Adrenal gland (tissue), 12 donors: ENCODE results near the gene DCC. TPM values are rescaled to one million over a fixed set of nuclear protein-coding genes. Genes with fewer than 3 reads are reported as not detected.

ENCODE experiments used
- DNase-seq, 7 donors: peaks; one replicate each; pipeline ENCODE4 v3.0.0-alpha.2; 2019 to 2020
- H3K27ac ChIP-seq, 5 donors: fragments of 200-600 bp; sonication (generic) in 4 of 5; 1 replicate in 3 of 5; 2 replicates in 2 of 5; pipeline versions ENCODE4 v1.5.1 to v1.8.0; 2016 to 2020; ENCODE audit warnings: mild to moderate bottlenecking in 1 of 5
- H3K27me3 ChIP-seq: fragments of 200-600 bp; 2 replicates; pipeline ENCODE4 v1.8.0; 2021
- H3K36me3 ChIP-seq, 2 donors: fragments of 200-600 bp; replicated peaks in 1 of 2; 1 replicate in 1 of 2; 2 replicates in 1 of 2; pipeline versions ENCODE4 v1.5.1 to v1.8.0; 2018 to 2022
- H3K4me1 ChIP-seq, 2 donors: fragments of 200-600 bp; replicated peaks in 1 of 2; 1 replicate in 1 of 2; 2 replicates in 1 of 2; pipeline versions ENCODE4 v1.5.1 to v1.8.0; 2018 to 2021
- H3K4me3 ChIP-seq, 4 donors: fragments of 200-600 bp; sonication (generic) in 3 of 4; one replicate each; pipeline ENCODE4 v1.5.1; 2016 to 2018
- H3K9me3 ChIP-seq, 3 donors: fragments of 200-600 bp; sonication (generic) in 1 of 3; replicated peaks in 1 of 3; 1 replicate in 2 of 3; 2 replicates in 1 of 3; pipeline versions ENCODE4 v1.5.1 to v1.8.0; 2016 to 2021
- CTCF ChIP-seq, 6 experiments: fragments of 450-650 bp in 4 of 6; fragments of 200-600 bp in 2 of 6; sonication (generic) in 1 of 6; IDR thresholded peaks; 1 replicate in 5 of 6; 2 replicates in 1 of 6; pipeline versions ENCODE4 v1.5.1 to v1.8.0; 2016 to 2021; ENCODE audit warnings: antibody characterized with exemption in 6 of 6, mild to moderate bottlenecking in 2 of 6, moderate library complexity in 1 of 6
- POLR2A ChIP-seq, 2 donors: fragments of 450-650 bp; IDR thresholded peaks; one replicate each; pipeline ENCODE4 v1.6.1; 2017; ENCODE audit warnings: antibody characterized with exemption in 2 of 2, mild to moderate bottlenecking in 2 of 2, moderate library complexity in 1 of 2
- WGBS, 4 donors: extraction: QIAGEN DNeasy Blood & Tissue Kit in 2 of 4; methylation state at CpG; one replicate each; pipeline versions ENCODE4 v1.1.5 to v1.1.7; 2013 to 2017; 5-methylcytosine and 5-hydroxymethylcytosine counted together
- intact Hi-C, 2 donors: fragments of 100-400 bp; cut with DNase I; formaldehyde crosslinking; loops; one replicate each; pipeline versions ENCODE4 v1.14.1 to v1.15.0; 2022 to 2023
- polyA plus RNA-seq, 3 donors: library from polyadenylated mRNA; stranded (reverse); fragments of 200-250 nt in 2 of 3; fragments of 350-450 nt in 1 of 3; fragmentation: Illumina TruSeq in 1 of 3; extraction: RNeasy Lipid Tissue Mini Kit (QIAGEN cat#74804) in 1 of 3; gene quantifications; one replicate each; pipeline ENCODE4 v1.2.3, GENCODE V29; 2013 to 2014
- total RNA-seq, 9 donors: library from RNA; depleted of rRNA in 4 of 9; stranded (reverse); fragments of >200 nt in 4 of 9; fragments of 120-200 nt in 1 of 9; fragmentation: NEBNext Ultra II Directional in 1 of 9; extraction: Animal tissue kit (Norgen Biotek cat#: 25700) in 1 of 9; gene quantifications; one replicate each; pipeline versions ENCODE4 v1.1.0 to v1.2.4, GENCODE V29; 2013 to 2023
- donor health status: healthy with polysubstance abuse.
- donor health status: Bipolar disorder and iron deficiency.
- donor health status: DM: yes; HTN: yes; CAD: no.
- donor health status: DM: no; HTN: no; CAD: no.
- donor health status: DM: no; HTN: no; CAD: no.
- donor health status: DM: yes; HTN: yes; CAD: no.

Gene DCC
- total and polyA plus RNA-seq, 12 donors = 0.33 to 3.5 (median 1.1) TPM; not detected in 1

- no peaks in the 10 kb centered on the region for H3K4me1 ChIP-seq
- 88 to 93% (median 89%) methylated on average over 2 of the region's 2 CpGs for WGBS, 4 donors
- no peak for TF ChIP-seq POLR2A (IDR thresholded peaks at IDR 0.05)
- TF ChIP-seq CTCF (IDR thresholded peaks at IDR 0.05) = no peak
- no peaks in the 10 kb centered on the region for H3K9me3 ChIP-seq
- no peak for DNase-seq
- no peak overlapping the region for H3K4me3 ChIP-seq
- intact Hi-C loops = no loop called here
- no peaks in the 10 kb centered on the region for H3K36me3 ChIP-seq
- no peak overlapping the region for H3K27ac ChIP-seq
- no peaks in the 10 kb centered on the region for H3K27me3 ChIP-seq
Measured at GRCh38 chr18:52442686-52443085, 102.7 kb downstream of the DCC start.

- TF ChIP-seq CTCF (IDR thresholded peaks at IDR 0.05) (no peak), POLR2A (IDR thresholded peaks at IDR 0.05) (no peak)
- intact Hi-C loops = no loop called here
- H3K4me1 ChIP-seq = no peaks in the 10 kb centered on the region
- DNase-seq = peak in 1 of 7 donors; percentile 55
- WGBS, 4 donors = 38 to 60% (median 40%) methylated on average over 4 of the region's 4 CpGs
- H3K4me3 ChIP-seq = no peak overlapping the region
- no peaks in the 10 kb centered on the region for H3K9me3 ChIP-seq
- H3K27me3 ChIP-seq = no peaks in the 10 kb centered on the region
- no peak overlapping the region for H3K27ac ChIP-seq
- H3K36me3 ChIP-seq = no peaks in the 10 kb centered on the region
Measured at GRCh38 chr18:52451256-52451655, 111.3 kb downstream of the DCC start.

GRCh38 chr18:52451851-52452250 lies 111.9 kb downstream of the DCC start:
- intact Hi-C loops = no loop called here
- H3K27ac ChIP-seq = no peak overlapping the region
- H3K4me3 ChIP-seq = no peak overlapping the region
- no peaks in the 10 kb centered on the region for H3K27me3 ChIP-seq
- no peaks in the 10 kb centered on the region for H3K9me3 ChIP-seq
- DNase-seq = no peak
- no peaks in the 10 kb centered on the region for H3K36me3 ChIP-seq
- TF ChIP-seq CTCF (IDR thresholded peaks at IDR 0.05) (no peak), POLR2A (IDR thresholded peaks at IDR 0.05) (no peak)
- WGBS, 4 donors = 55 to 63% (median 63%) methylated on average over 1 of the region's 1 CpG
- H3K4me1 ChIP-seq = no peaks in the 10 kb centered on the region

- Histone ChIP-seq H3K4me1 (no peaks in the 10 kb centered on the region), H3K9me3 (no peaks in the 10 kb centered on the region), H3K27me3 (no peaks in the 10 kb centered on the region), H3K36me3 (no peaks in the 10 kb centered on the region), H3K4me3 (no peak overlapping the region), H3K27ac (no peak overlapping the region)
- no peak for DNase-seq
- TF ChIP-seq CTCF (IDR thresholded peaks at IDR 0.05) (no peak), POLR2A (IDR thresholded peaks at IDR 0.05) (no peak)
- WGBS, 4 donors = 74 to 81% (median 76%) methylated on average over 4 of the region's 4 CpGs
- intact Hi-C loops = no loop called here
Measured at GRCh38 chr18:52452427-52452826, 112.4 kb downstream of the DCC start.
